Thoracic aorta (tissue), 2 donors: ENCODE measurements around the gene RBP7. TPM values are rescaled to one million over a fixed set of nuclear protein-coding genes. Genes with fewer than 3 reads are reported as not detected.

Source experiments
- ATAC-seq: fragments of 150-250 bp; one replicate; pipeline ENCODE4 v1.8.0; 2017; ENCODE audit warnings: low read depth; ENCODE audit not compliant: insufficient number of reproducible peaks, low FRiP score
- DNase-seq: peaks from one replicate; pipeline ENCODE4 v3.0.0-alpha.2; 2020; ENCODE audit warnings: low spot score
- H3K27ac ChIP-seq, 2 donors: fragments of 200-600 bp; sonication (generic); 1 replicate in 1 of 2; 2 replicates in 1 of 2; pipeline ENCODE4 v1.5.1; 2016; ENCODE audit warnings: mild to moderate bottlenecking in 2 of 2, moderate library complexity in 2 of 2
- H3K27me3 ChIP-seq: fragments of 200-600 bp; sonication (generic); replicated peaks from 2 replicates; pipeline ENCODE4 v1.6.0; 2016; ENCODE audit warnings: mild to moderate bottlenecking; ENCODE audit not compliant: insufficient read depth
- H3K36me3 ChIP-seq: fragments of 200-600 bp; sonication (generic); one replicate; pipeline ENCODE4 v1.5.1; 2016
- H3K4me1 ChIP-seq, 2 donors: fragments of 200-600 bp; sonication (generic); 1 replicate in 1 of 2; 2 replicates in 1 of 2; pipeline versions ENCODE4 v1.5.1 to v1.6.0; 2016; ENCODE audit warnings: low read depth in 2 of 2, mild to moderate bottlenecking in 1 of 2; ENCODE audit not compliant: control insufficient read depth in 1 of 2
- H3K4me3 ChIP-seq: fragments of 200-600 bp; sonication (generic); 2 replicates; pipeline ENCODE4 v1.5.1; 2016; ENCODE audit warnings: mild to moderate bottlenecking
- H3K9me3 ChIP-seq: fragments of 200-600 bp; sonication (generic); 2 replicates; pipeline ENCODE4 v1.5.1; 2016
- CTCF ChIP-seq: fragments of 200-600 bp; sonication (generic); IDR thresholded peaks from one replicate; pipeline ENCODE4 v1.5.1; 2019; ENCODE audit warnings: antibody characterized with exemption
- total RNA-seq, 2 donors: library from RNA; depleted of rRNA; stranded (reverse); fragments of >200 nt; gene quantifications; one replicate each; pipeline versions ENCODE4 v1.1.0 to v1.2.3, GENCODE V29; 2016

RBP7 gene
- total RNA-seq, 2 donors from 2014 or later, result 2.2 to 24.1 TPM

GRCh38 chr1:10060311-10061100 is 63.5 kb downstream of the RBP7 start:
- H3K9me3 ChIP-seq, result no peaks in the 10 kb centered on the region
- H3K27ac ChIP-seq, result no peak overlapping the region
- no peak for ATAC-seq
- peaks cover 30 to 56% of the 10 kb centered on the region in 2 donors for H3K4me1 ChIP-seq
- TF ChIP-seq CTCF, result no peak
- no peak for DNase-seq
- H3K4me3 ChIP-seq, result no peak overlapping the region
- no peaks in the 10 kb centered on the region for H3K27me3 ChIP-seq
- H3K36me3 ChIP-seq, result peaks cover 3% of the 10 kb centered on the region

- DNase-seq (no peak), ATAC-seq (no peak)
- H3K4me3 ChIP-seq, result no peak overlapping the region
- no peaks in the 10 kb centered on the region for H3K27me3 ChIP-seq
- peaks cover 28 to 54% of the 10 kb centered on the region in 2 donors for H3K4me1 ChIP-seq
- H3K27ac ChIP-seq, result no peak overlapping the region
- no peaks in the 10 kb centered on the region for H3K9me3 ChIP-seq
- peaks cover 3% of the 10 kb centered on the region for H3K36me3 ChIP-seq
- no peak for TF ChIP-seq CTCF
Observed at GRCh38 chr1:10061276-10061675, 64.2 kb downstream of the RBP7 start.

GRCh38 chr1:10063878-10064277 is 66.8 kb downstream of the RBP7 start:
- no peaks in the 10 kb centered on the region for H3K27me3 ChIP-seq
- no peak overlapping the region for H3K4me3 ChIP-seq
- no peaks in the 10 kb centered on the region for H3K9me3 ChIP-seq
- peaks cover 3% of the 10 kb centered on the region for H3K36me3 ChIP-seq
- no peak for DNase-seq
- no peak for TF ChIP-seq CTCF
- no peak overlapping the region for H3K27ac ChIP-seq
- no peak for ATAC-seq
- peaks cover 23 to 50% of the 10 kb centered on the region in 2 donors for H3K4me1 ChIP-seq

- H3K4me3 ChIP-seq, result no peak overlapping the region
- no peaks in the 10 kb centered on the region for H3K9me3 ChIP-seq
- H3K4me1 ChIP-seq, result peaks cover 21 to 52% of the 10 kb centered on the region in 2 donors
- H3K27me3 ChIP-seq, result no peaks in the 10 kb centered on the region
- H3K27ac ChIP-seq, result peak overlapping the region in 1 of 2 donors; percentile 45
- DNase-seq, result no peak
- TF ChIP-seq CTCF, result no peak
- no peak for ATAC-seq
- H3K36me3 ChIP-seq, result no peaks in the 10 kb centered on the region
Observed at GRCh38 chr1:10064416-10065343, 67.7 kb downstream of the RBP7 start.

- H3K4me1 ChIP-seq, result peaks cover 15 to 55% of the 10 kb centered on the region in 2 donors
- ATAC-seq (no peak), DNase-seq (no peak)
- peak overlapping the region in 1 of 2 donors; percentile 45 for H3K27ac ChIP-seq
- no peaks in the 10 kb centered on the region for H3K36me3 ChIP-seq
- no peak for TF ChIP-seq CTCF
- H3K27me3 ChIP-seq, result no peaks in the 10 kb centered on the region
- H3K9me3 ChIP-seq, result no peaks in the 10 kb centered on the region
- H3K4me3 ChIP-seq, result no peak overlapping the region
Observed at GRCh38 chr1:10065344-10065685, 68.3 kb downstream of the RBP7 start.
